Occipital lobe (tissue), 2 donors: ENCODE results near the gene ENGASE. TPM values are rescaled to one million over a fixed set of nuclear protein-coding genes. Genes with fewer than 3 reads are reported as not detected.

Experiments
- DNase-seq: peaks from one replicate; lab custom pipeline; 2025; lab: John Stamatoyannopoulos, UW
- total RNA-seq: library from RNA; depleted of rRNA; stranded (reverse); fragments of >200 nt; gene quantifications from one replicate; pipeline ENCODE4 v1.2.3, GENCODE V29; 2014

Gene ENGASE
- total RNA-seq, 1 donor from 2014 or later: 5.8 TPM

DNA sequence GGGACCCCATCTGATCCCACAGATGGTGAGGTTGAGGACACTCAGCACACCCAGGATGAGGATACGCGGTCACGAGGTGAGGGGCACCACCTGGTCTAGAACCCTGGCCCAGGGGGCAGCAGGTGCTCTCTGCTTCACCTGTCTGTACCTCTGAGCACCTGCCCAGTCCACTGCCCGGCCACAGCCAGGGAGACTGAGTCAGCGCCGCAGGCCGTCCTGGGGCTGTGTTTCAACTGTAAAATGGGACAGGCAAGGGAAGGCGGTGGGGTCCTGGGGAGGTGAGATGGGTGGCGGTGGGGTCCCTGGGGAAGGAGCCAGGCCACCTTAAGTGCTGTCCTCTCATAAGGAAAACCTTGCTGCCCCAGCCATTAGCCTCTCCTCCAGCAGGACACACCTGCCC, 60.4 kb downstream of the ENGASE start:
- DNase-seq: no peak

DNA sequence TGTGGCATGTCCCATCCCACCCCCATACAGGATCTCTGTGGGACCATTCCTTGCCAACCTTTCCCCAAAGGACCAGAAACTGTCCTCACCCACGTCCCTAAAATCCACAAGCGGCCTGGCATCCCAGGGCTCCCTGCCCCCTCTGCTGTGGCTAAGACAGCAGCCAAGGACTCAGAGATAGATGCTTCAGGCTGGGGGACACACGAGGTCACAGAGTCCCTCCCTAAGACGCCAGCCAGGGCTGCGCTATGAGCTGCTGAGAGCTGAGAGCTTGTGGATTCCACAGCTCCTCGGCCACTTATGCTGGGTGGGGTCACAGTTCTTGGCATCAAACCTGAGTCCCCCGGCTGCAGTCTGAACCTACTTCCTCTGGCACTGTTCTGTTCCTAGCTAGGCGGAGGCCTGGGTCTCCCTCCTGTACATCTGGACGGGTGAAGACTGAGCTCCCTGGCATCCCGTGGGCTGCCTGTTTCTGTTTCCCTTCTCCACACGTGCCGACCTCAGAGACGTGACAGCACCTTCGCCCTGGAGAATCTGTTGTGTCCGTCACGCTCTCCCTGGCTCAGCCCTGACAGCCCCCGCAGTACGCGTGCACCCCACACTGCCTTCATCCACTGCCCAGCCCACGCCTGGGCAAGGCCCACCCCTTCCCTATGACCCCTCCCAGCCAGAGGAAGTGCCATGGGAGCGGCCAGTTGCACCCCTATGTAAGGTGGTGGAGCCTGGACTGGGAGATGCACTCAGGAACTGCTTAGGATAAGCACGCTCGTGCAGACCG, 61.2 kb downstream of the ENGASE start:
- DNase-seq: no peak

Other genes starting within 250 kb of the ENGASE start
- gene USP36, start 234.0 kb upstream of the ENGASE start, total RNA-seq: 21.4 TPM
- gene CEP295NL, start 171.6 kb upstream of the ENGASE start, total RNA-seq: 1.4 TPM
- 33.2 TPM for gene TIMP2, start 149.4 kb upstream of the ENGASE start, total RNA-seq
- gene LGALS3BP, start 94.9 kb upstream of the ENGASE start, total RNA-seq: 24.2 TPM
- 13.1 TPM for gene CANT1, start 65.1 kb upstream of the ENGASE start, total RNA-seq
- 0.78 TPM for gene C1QTNF1, start 50.7 kb upstream of the ENGASE start, total RNA-seq